OCI-LY1 (cell line): ENCODE data around the gene DMD.

Experiments
- H2AFZ ChIP-seq: fragments of 200-600 bp; sonication (generic), shearing (Covaris generic); 2 replicates; pipeline ENCODE4 v1.6.0; 2014; ENCODE audit warnings: antibody characterized with exemption, mild to moderate bottlenecking, low read length
- H3F3A ChIP-seq: fragments of 200-600 bp; sonication (generic), shearing (Covaris generic); 2 replicates; pipeline ENCODE4 v1.6.0; 2014; ENCODE audit warnings: mild to moderate bottlenecking, antibody characterized with exemption, low read length, moderate library complexity; ENCODE audit not compliant: insufficient read depth
- H3K27ac ChIP-seq: fragments of 200-600 bp; sonication (generic); 2 replicates; pipeline ENCODE4 v1.5.1; 2014; ENCODE audit warnings: low read length, mixed run types, mild to moderate bottlenecking, low read depth; ENCODE audit not compliant: poor library complexity, severe bottlenecking
- H3K27me3 ChIP-seq: fragments of 200-600 bp; sonication (generic); 2 replicates; pipeline ENCODE4 v1.6.0; 2014; ENCODE audit warnings: antibody characterized with exemption, mild to moderate bottlenecking, low read length, moderate library complexity; ENCODE audit not compliant: insufficient read depth
- H3K36me3 ChIP-seq: fragments of 200-600 bp; sonication (generic); 2 replicates; pipeline ENCODE4 v1.6.1; 2014; ENCODE audit warnings: mild to moderate bottlenecking, antibody characterized with exemption, low read length, moderate library complexity, mixed read lengths; ENCODE audit not compliant: insufficient read depth
- H3K4me1 ChIP-seq: fragments of 200-600 bp; sonication (generic); 2 replicates; pipeline ENCODE4 v1.5.1; 2014; ENCODE audit warnings: mild to moderate bottlenecking, low read length, moderate library complexity; ENCODE audit not compliant: insufficient read depth, severe bottlenecking
- H3K4me2 ChIP-seq: fragments of 200-600 bp; sonication (generic), shearing (Covaris generic); 2 replicates; pipeline ENCODE4 v1.6.1; 2014; ENCODE audit warnings: low read length
- H3K4me3 ChIP-seq: fragments of 200-600 bp; sonication (generic); 2 replicates; pipeline ENCODE4 v1.5.1; 2014; ENCODE audit warnings: low read length, low read depth, mild to moderate bottlenecking, mixed read lengths; ENCODE audit not compliant: poor library complexity, severe bottlenecking
- H3K79me2 ChIP-seq: fragments of 200-600 bp; shearing (Covaris generic); 2 replicates; pipeline ENCODE4 v1.6.1; 2016; ENCODE audit warnings: mixed run types, low read length, mixed read lengths; ENCODE audit not compliant: insufficient read depth
- H3K9ac ChIP-seq: fragments of 200-600 bp; sonication (generic), shearing (Covaris generic); 2 replicates; pipeline ENCODE4 v1.6.1; 2014; ENCODE audit warnings: mild to moderate bottlenecking, low read length, mixed read lengths
- H3K9me2 ChIP-seq: fragments of 200-600 bp; sonication (generic), shearing (Covaris generic); 2 replicates; pipeline ENCODE4 v1.6.1; 2014; ENCODE audit warnings: low read depth, mild to moderate bottlenecking, low read length, mixed read lengths
- H3K9me3 ChIP-seq: fragments of 200-600 bp; shearing (Covaris generic); 2 replicates; pipeline ENCODE4 v1.6.1; 2014; ENCODE audit warnings: low read length, mixed read lengths
- H4K20me1 ChIP-seq: fragments of 200-600 bp; sonication (generic), shearing (Covaris generic); 2 replicates; pipeline ENCODE4 v1.6.0; 2016; ENCODE audit warnings: mild to moderate bottlenecking, low read length; ENCODE audit not compliant: insufficient read depth
- EZH2 ChIP-seq: fragments of 200-600 bp; sonication (generic), shearing (Covaris generic); IDR thresholded peaks from 2 replicates; pipeline ENCODE4 v1.8.0; 2017; ENCODE audit warnings: borderline replicate concordance, mixed run types, mild to moderate bottlenecking, antibody characterized with exemption, low read length, moderate library complexity, mixed read lengths
- TF ChIP-seq, protein P1 (sequence below): fragments of 200-600 bp; sonication (generic), shearing (Covaris generic); IDR thresholded peaks from 2 replicates; pipeline ENCODE4 v1.5.1; 2017; ENCODE audit warnings: mild to moderate bottlenecking, antibody characterized with exemption, low read length, moderate library complexity, mixed read lengths

DMD gene

DNA sequence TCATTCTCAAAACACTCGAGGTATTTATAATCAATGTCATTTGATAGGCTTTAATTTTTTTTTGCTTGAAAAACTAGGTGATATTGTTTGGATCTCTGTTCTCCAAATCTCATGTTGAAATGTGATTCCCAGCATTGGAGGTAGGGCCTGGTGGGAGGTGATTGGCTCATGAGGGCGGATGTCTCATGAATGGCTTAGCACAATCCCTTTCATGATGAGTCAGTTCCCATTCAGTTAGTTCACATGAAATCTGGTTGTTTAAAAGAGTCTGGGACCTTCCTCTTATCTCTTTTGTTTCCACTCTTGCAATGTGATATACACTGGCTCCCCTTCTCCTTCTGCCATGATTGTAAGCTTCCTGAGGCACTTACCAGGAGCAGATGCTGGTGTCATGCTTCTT, 638.7 kb downstream of the DMD start:
- H3K9ac ChIP-seq: no peak overlapping the region
- no peaks in the 10 kb centered on the region for H3K9me2 ChIP-seq
- H3F3A ChIP-seq: no peaks in the 10 kb centered on the region
- no peaks in the 10 kb centered on the region for H4K20me1 ChIP-seq
- H3K9me3 ChIP-seq: no peaks in the 10 kb centered on the region
- TF ChIP-seq, protein P1, sequence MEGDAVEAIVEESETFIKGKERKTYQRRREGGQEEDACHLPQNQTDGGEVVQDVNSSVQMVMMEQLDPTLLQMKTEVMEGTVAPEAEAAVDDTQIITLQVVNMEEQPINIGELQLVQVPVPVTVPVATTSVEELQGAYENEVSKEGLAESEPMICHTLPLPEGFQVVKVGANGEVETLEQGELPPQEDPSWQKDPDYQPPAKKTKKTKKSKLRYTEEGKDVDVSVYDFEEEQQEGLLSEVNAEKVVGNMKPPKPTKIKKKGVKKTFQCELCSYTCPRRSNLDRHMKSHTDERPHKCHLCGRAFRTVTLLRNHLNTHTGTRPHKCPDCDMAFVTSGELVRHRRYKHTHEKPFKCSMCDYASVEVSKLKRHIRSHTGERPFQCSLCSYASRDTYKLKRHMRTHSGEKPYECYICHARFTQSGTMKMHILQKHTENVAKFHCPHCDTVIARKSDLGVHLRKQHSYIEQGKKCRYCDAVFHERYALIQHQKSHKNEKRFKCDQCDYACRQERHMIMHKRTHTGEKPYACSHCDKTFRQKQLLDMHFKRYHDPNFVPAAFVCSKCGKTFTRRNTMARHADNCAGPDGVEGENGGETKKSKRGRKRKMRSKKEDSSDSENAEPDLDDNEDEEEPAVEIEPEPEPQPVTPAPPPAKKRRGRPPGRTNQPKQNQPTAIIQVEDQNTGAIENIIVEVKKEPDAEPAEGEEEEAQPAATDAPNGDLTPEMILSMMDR: no peak
- no peak for TF ChIP-seq EZH2
- H3K27ac ChIP-seq: no peak overlapping the region
- H3K79me2 ChIP-seq: no peaks in the 10 kb centered on the region
- no peaks in the 10 kb centered on the region for H3K4me1 ChIP-seq
- no peak overlapping the region for H3K4me2 ChIP-seq
- H3K4me3 ChIP-seq: no peak overlapping the region
- H2AFZ ChIP-seq: no peak overlapping the region
- H3K27me3 ChIP-seq: no peaks in the 10 kb centered on the region
- H3K36me3 ChIP-seq: no peaks in the 10 kb centered on the region

DNA sequence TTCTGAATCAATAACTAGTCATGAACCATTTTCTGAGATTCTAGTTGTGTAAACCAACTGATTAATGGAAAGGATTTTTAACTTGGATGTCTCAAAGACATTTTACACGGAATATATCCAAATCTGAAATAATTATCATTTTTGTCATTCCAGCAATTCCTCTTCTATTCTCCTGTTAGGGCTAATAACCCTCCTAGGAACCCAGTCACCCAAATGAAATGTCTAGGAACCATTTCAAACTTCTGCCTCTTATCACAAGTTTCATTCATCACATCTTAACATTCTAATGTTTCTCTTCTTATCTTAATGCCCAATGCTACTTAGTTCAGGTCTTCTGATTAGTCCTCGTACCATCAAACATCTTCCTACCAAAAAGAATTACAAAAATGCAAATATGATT, 639.8 kb downstream of the DMD start:
- H3K4me1 ChIP-seq: no peaks in the 10 kb centered on the region
- H3K4me2 ChIP-seq: no peak overlapping the region
- H3K9ac ChIP-seq: no peak overlapping the region
- no peak overlapping the region for H3K27ac ChIP-seq
- H3F3A ChIP-seq: no peaks in the 10 kb centered on the region
- no peak overlapping the region for H3K4me3 ChIP-seq
- no peaks in the 10 kb centered on the region for H3K9me2 ChIP-seq
- no peaks in the 10 kb centered on the region for H3K36me3 ChIP-seq
- H3K79me2 ChIP-seq: no peaks in the 10 kb centered on the region
- no peaks in the 10 kb centered on the region for H4K20me1 ChIP-seq
- no peaks in the 10 kb centered on the region for H3K9me3 ChIP-seq
- TF ChIP-seq, protein P1: no peak
- TF ChIP-seq EZH2: no peak
- H3K27me3 ChIP-seq: no peaks in the 10 kb centered on the region
- H2AFZ ChIP-seq: no peak overlapping the region

DNA sequence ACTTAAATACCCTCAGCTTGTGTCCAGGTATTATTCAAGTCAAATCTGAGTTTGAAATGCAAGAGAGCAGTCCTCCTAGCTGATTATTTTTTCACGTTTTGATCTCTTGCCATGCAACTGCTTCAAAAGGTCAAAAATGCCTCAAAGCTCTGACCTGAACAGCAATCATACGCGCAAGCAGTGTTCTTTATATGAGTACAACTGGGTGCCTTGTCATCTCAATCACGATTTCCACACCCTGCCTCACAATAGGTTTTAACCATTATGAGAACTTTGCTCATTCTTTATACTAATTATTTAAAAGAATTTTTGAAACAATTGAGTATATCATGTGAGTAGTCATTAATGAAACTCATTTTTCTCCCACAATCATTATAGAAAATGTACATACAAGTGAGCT, 649.1 kb downstream of the DMD start:
- Histone ChIP-seq H3K36me3 (peaks cover 10% of the 10 kb centered on the region; the same call in 1 of the 2 replicates), H4K20me1 (no peaks in the 10 kb centered on the region)

DNA sequence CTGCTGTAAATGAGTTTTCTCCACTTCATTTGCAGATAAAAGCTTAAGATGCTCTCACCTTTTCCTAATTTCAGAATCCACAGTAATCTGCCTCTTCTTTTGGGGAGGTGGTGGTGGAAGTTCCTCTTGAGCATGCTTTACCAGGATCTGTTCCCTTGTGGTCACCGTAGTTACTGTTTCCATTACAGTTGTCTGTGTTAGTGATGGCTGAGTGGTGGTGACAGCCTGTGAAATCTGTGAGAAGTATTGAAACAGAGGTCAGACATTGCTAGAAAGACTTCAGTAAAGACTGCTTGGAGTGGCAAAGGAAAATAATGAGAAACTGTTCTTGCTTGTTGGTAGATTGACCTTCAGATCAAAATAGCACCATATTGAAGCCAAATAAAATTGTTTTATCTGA, 666.2 kb downstream of the DMD start:
- Histone ChIP-seq H3K36me3 (no peaks in the 10 kb centered on the region), H3K9me3 (no peaks in the 10 kb centered on the region)
- TF ChIP-seq, protein P1: no peak

More for the DNA sequence above, 649.1 kb downstream of the DMD start:
- Histone ChIP-seq H3K27me3 (no peaks in the 10 kb centered on the region), H3K4me2 (no peak overlapping the region), H3K4me3 (no peak overlapping the region), H3K9ac (no peak overlapping the region), H2AFZ (no peak overlapping the region), H3K9me2 (no peaks in the 10 kb centered on the region), H3K27ac (no peak overlapping the region), H3K9me3 (no peaks in the 10 kb centered on the region), H3K79me2 (no peaks in the 10 kb centered on the region), H3F3A (no peaks in the 10 kb centered on the region), H3K4me1 (no peaks in the 10 kb centered on the region)
- no peak for TF ChIP-seq EZH2

More for the DNA sequence above, 666.2 kb downstream of the DMD start:
- no peak overlapping the region for H2AFZ ChIP-seq
- H3K4me1 ChIP-seq: no peaks in the 10 kb centered on the region
- no peak overlapping the region for H3K9ac ChIP-seq
- H3K27ac ChIP-seq: no peak overlapping the region
- H3K27me3 ChIP-seq: no peaks in the 10 kb centered on the region
- no peak overlapping the region for H3K4me3 ChIP-seq
- H4K20me1 ChIP-seq: no peaks in the 10 kb centered on the region
- H3F3A ChIP-seq: no peaks in the 10 kb centered on the region
- H3K4me2 ChIP-seq: no peak overlapping the region
- no peaks in the 10 kb centered on the region for H3K9me2 ChIP-seq
- H3K79me2 ChIP-seq: no peaks in the 10 kb centered on the region
